Brain pericyte (primary cell): Measurements from ENCODE around the gene TTC27.
"Not testable (repeated sequence)": the region's sequence is repeated elsewhere in the genome, so short reads cannot be mapped to it uniquely, and the experiment has no call there.

Experiments
- DNase-seq: peaks from one replicate; pipeline ENCODE4 v3.0.0-alpha.2; 2012; ENCODE audit warnings: low read depth, low spot score

The TTC27 gene

GRCh38 chr2:32627814-32628579 lies at the start of gene TTC27:
TTC27 (plus strand) TSS chr2:32628050; CDS start chr2:32628293, 243 bp downstream.
- DNase-seq: peak; percentile 74

GRCh38 chr2:32591669-32592463 lies 36.0 kb upstream of the TTC27 start:
- no peak for DNase-seq

- no peak for DNase-seq
These were observed 33.3 kb upstream of the TTC27 start for GRCh38 chr2:32594573-32594972.

GRCh38 chr2:32611366-32611765 lies 16.5 kb upstream of the TTC27 start:
- no peak for DNase-seq

GRCh38 chr2:32611771-32612170 lies 16.1 kb upstream of the TTC27 start:
- no peak for DNase-seq

GRCh38 chr2:32614084-32614483 lies 13.8 kb upstream of the TTC27 start:
- no peak for DNase-seq

- DNase-seq: no peak
These were observed 10.2 kb upstream of the TTC27 start for GRCh38 chr2:32617599-32618189.

- no peak for DNase-seq
These were observed 5.1 kb upstream of the TTC27 start for GRCh38 chr2:32622570-32623310.

- no peak for DNase-seq
These were observed 4.5 kb upstream of the TTC27 start for GRCh38 chr2:32623311-32623706.

- DNase-seq: no peak
These were observed 3.0 kb upstream of the TTC27 start for GRCh38 chr2:32624812-32625211.

GRCh38 chr2:32626639-32627221 lies 1.1 kb upstream of the TTC27 start:
- DNase-seq: no peak

GRCh38 chr2:32627441-32627813 lies 423 bp upstream of the TTC27 start:
- DNase-seq: no peak

- DNase-seq: no peak
These were observed 4.2 kb downstream of the TTC27 start for GRCh38 chr2:32632089-32632488.

GRCh38 chr2:32633040-32633439 lies 5.2 kb downstream of the TTC27 start:
- DNase-seq: no peak

- not testable (repeated sequence) for DNase-seq
These were observed 10.7 kb downstream of the TTC27 start for GRCh38 chr2:32638548-32638947.

GRCh38 chr2:32641180-32641579 lies 13.3 kb downstream of the TTC27 start:
- DNase-seq: no peak

- DNase-seq: no peak
These were observed 19.4 kb downstream of the TTC27 start for GRCh38 chr2:32647180-32647651.

- no peak for DNase-seq
These were observed 24.8 kb downstream of the TTC27 start for GRCh38 chr2:32652555-32653209.

GRCh38 chr2:32656069-32656468 lies 28.2 kb downstream of the TTC27 start:
- DNase-seq: no peak

GRCh38 chr2:32663864-32664263 lies 36.0 kb downstream of the TTC27 start:
- no peak for DNase-seq

GRCh38 chr2:32666704-32667103 lies 38.9 kb downstream of the TTC27 start:
- DNase-seq: no peak
